Kidney glomerular epithelial cell (primary cell): ENCODE data around the gene MED9.
A peak's percentile ranks its signal among the peaks of the same experiment; 100 is the strongest.

Experiments
- DNase-seq: peaks from one replicate; lab custom pipeline; 2025; lab: John Stamatoyannopoulos, UW

MED9 gene

DNA sequence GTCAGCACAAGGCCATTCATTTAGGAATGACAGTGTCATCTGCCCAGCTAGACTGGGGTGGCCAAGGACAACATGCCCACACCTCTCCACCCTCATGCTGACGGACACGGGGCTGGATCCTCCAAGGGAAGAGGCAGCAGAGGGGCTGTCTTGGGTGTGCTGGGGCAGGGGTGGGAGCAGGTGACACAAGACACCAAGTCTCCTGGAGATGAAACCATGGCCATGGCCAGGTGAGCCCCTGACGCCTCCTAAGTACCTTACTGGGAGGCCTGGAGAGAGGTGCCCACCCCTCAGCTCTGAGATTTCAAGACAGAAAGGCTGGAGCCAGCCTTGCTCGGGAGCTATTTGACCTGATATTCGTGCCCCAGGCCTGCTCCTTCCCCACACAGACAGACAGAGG, 28.4 kb downstream of the MED9 start:
- no peak for DNase-seq

DNA sequence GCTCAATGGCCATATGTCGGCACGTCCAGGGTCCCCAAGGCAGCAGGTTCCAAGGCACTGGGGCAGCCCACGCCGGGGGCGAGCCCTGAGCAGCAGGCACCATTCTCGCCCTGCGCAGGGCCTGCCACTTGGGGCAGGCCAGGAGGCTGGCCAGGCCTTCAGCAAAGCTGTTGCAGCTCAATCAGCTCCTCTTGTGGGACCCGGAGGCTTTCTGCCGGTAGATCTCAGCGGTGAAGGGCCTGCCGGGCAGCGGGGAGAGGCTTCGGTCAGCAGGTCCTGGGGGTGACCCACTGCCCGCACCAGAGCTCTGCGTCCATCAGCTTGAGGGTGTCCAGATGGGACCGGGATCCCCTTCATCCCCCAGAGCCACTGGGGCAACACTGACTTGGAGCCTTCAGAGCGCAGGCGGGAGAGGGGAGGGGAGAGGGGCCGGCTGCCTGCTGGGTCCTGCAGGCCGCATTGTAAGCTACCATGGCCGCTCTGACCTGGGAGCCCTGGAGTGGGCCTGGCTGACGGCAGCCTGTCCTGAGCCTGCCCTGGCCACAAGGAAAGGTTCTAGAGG, 28.9 kb downstream of the MED9 start:
- DNase-seq, result no peak

DNA sequence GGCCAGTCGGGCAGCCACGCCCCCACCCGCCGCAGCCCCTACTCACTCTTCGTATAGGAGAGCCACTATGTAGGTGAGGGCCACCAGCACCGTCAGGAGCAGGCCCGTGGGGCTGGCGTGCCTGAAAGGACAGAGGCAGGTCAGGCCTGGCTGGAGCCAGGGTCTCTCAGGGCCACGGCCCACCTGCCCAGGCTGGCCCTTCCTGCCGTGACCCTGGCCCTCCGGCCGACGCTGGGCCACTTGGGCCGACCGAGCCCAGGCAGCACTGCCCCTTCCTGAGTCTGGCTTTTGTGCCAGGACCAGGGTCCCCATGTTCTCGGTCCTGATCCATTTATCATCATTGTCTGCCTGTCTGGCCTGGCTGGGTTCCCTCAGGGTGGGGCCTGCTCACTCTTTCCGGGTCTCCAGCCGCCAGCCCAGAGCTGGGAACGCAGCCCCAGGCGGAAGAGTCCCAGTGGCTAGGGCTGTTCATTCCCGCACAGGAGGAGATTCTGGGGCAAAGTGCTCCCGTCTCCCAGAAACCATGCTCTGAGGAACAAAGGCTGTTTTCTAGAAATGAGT, 29.5 kb downstream of the MED9 start:
- DNase-seq, result no peak

DNA sequence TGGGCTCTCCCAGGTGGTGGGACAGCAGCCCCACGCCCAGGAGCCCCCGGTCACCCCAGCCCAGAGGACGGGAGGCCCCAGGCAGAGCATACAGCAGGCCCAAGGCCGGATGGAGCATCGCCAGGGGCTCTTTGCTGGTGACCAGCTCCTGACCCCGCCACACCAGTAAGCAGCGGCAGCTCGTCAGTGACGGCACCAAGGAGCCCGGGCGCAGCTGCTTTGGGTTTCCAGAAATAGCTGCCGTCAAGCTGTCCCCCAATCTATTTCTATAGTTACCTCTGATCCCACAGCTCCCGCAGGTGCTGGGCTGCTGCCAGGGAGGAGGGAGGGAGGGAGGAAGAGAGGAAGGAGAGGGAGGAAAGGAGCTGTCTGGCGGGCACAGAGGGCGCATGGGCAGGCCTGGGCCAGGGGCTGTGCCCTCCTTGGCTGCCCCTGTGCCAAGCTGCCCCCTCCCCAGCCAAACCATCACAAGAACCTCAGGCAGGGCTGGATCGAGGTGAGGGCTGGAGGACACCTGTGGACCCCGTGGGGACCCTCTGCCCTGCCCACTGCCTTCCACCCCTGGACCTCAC, 30.2 kb downstream of the MED9 start:
- no peak for DNase-seq

DNA sequence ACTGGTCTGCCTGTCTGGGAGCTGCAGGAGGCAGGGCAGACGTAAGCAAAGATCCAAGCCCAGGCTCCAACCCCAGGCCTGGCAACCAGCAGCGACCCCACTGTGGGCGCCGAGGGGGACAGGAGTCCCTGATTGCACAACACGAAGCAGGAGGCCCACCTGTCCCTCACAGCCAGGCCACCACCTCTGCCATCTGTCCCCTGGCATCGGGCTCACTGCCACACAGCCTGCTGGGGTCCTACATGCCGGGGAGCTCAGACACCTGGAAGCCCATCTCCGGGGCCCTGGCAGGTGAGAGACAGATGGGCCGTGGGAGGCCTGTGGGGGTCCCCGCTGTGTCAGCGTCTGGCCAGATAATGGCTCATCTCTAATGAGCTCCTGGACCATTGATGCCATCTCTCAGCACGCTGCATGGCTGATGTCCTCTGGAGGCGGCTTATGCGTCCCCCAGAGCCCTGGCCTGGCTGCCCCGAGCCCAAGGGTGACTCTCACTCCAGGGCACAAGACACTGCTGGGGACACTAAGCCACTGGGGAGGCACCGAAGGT, 30.7 kb downstream of the MED9 start:
- DNase-seq, result no peak

DNA sequence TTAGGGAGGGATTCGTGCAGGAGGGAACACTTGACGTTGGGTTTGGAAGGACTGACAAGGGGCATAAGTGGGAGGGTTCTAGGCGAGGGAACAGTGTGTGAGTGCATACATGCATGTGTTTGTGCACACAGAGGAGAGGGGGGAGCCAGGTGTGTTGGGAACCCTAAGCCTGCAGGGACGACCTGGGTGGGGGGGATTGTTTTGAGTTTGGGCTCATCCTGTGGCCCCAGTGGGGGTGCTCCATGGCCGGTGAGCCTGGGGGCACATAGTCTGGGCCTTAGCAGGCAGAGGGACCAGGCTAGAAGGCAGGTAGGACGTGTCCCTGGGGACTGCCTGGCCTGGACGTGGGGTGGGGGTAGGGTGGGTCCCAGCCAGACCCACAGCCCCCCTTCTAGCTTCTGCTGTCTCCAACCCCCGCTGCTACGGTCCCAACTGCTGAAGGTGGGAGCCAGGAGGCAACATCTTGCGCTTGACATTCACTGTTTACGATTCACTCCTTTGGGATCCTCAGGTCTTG, 31.3 kb downstream of the MED9 start:
- DNase-seq, result no peak

DNA sequence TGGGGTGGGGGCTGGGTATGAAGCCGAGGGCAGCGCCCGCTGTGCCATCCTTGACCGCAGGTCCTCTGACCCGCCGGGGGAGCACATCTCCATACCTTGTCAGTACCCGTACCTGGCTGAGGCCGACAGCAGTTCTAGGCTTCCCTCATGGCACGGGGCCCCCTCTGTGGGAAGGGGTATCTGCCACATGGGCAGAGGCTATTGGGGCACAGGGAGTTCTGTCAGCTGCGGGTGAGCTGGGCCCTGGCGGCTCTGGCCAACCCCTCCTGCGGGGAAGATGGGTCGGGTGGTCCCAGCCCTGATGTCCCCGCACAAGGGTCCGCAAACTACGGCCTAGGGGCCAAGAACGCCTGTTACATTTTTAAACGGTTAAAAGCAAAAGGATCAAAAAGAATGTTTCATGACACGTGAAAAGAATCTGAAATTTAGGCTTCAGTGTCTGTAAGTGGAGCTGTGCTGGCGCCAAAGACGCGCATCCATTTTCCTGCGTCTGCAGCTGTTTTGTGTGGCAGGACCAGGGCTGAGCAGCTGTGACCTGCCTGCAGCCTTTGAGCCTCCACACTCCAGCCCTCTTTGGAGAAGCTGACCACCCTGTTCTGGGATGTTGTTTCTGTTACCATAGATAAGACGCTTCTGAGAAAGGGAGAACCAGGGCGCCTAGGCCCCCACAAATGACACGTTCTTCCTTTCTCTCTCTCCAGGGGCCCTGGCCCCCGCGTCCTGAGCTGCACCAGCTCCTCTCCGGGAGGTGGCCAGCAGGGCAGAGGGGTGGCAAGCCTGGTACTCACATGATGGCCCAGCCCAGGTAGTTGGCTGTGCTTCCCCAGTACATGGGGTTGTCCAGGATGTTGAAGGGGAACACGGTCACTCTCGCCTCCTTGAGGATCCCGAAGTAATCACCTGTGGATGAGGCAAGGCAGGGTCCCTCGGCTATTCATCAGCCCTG, 32.1 kb downstream of the MED9 start:
- no peak for DNase-seq

DNA sequence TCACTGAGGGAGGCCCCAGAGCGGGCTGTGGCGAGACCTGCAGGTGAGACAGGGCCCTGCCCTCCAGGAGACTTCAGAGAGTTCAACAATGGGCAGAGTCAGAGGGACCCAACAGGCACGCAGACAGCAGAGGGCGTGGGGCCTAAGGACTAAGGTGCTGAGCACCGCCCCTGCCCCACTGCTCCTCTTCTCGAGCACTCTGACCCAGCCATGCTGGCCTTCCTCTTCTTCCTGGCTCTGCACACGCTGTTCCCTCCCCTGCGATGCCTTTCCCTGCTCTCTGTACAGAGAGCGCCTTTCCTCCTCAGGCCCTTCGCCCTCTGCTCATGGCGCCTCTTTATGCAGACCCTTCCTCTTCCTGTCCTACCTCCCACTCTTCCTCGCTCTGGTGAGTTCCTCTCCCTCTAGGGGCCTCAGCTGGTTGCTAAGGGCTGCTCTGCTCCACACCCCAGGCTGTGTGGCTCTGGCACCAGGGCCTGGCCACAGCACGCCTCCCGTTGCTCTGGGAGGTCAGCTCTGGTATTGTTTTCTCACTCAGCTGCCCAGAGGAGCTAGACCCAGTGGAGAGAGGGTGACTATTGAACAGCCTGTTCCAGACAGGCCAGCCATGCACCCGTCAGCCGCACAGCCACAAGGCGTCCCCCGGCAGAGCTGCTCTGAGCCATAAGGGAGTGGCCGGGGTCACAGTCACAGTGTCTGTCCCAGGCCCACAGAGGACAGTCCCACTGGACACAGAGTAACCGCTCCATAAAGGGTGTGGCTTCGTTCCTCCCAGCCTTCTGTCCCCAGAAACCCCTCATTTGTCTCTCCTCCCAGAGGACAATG, 33.0 kb downstream of the MED9 start:
- DNase-seq, result no peak

DNA sequence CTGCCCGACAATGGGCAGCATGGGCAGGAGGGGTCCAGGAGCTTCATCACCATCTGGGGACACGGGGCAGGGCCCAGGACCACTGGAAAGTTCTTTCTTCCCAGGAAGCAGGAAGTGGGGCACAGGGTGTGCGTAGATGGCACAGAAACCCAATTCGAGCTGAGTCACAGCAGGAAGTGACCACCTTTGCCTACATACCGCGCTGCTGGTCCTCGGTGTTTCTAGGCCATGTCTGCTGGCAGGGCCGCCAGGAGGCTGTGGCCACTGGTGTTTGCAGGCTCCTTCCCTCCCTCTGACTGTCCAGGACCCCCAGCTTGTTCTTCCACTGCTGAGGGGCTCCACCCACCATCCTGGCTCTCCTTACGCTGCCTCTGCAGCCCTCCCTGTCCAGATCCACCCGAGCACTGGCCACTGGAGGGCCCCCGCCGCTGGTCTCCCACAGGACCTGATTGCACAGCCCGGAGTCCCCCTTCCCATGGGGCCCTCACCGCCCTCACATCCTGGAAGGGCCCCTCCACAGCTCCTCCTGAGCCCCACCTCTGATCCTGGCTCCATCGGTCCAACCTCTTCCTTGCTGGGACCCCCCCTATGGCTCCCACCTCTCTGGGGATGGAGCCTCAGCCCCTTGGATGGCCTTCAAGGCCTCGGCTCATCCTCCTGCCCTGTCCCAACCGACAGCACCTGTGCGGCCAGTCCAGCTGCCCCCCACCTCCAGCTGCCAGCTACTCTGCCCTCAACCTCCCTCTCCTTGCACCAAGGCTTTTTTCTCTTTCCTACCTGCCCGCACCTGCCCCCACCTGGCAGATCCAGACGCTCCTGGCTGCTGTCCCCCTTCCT, 33.9 kb downstream of the MED9 start:
- no peak for DNase-seq

DNA sequence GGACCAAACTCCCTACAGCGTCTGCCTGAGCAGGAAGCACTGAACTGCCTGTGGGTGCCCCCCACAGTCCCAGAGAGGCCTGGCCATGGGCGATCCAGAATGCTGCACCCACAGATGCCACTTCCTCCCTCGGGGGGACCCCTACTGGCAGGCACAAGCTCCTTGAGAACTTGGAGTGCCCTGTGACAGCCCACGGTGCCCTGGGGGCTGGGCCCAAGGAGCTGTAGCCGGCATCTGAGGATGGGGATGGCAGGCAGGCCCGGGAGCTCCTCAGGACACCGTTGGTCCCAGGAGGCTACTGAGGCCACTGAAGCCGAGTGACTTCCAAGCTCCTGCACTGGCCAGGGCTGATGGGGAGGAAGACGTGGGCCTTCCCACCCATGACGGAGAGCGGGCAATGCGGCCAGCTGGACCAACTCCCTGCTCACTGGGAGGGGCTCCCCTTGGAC, 34.5 kb downstream of the MED9 start:
- DNase-seq, result no peak

DNA sequence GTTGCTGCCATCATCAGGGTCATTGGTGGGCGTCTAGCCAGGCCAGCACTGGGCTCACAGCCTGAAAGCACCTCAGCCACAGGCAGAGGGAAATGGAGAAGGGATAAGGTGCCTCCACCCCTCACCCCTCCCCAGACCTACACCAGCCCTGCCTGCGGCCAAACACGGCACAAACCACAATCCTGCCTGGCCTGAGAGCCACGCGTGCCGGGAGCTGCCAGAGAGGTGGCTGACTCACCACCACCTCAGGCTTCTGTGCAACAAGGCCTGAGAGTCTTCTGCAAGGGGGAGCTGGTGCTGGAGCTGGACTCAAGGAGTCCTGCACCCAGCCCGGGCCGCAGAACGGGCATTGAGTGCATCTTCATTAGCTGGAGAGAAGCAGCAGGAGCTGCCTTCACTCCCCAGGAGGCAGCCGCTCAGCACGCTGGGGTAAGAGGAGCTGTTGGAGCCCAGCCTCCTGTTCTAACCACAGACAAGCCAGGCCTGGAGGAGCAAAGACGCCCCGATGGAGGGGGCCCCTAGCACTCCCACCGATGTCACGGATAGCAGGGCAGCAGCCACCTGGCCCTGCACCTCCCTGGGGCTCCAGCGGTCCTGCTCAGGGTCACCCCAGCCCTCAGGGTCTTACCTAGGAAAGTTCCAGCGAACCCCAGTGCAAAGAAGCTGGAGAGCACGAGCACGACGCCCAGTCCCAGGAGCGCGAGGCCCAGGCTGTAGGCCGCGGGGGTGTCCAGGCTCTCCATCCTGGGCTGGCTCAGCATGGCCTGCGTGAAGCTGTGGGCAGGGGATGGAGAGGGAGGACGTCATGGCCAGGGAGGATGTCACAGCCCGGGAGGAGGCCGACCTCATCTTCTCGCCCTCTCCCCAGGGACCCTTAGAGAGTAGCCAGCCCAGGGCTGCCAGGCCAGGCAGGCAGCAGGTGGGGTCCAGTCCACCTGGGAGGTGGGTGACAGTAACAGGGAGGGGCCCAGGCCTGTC, 35.4 kb downstream of the MED9 start:
- peak; percentile 6 for DNase-seq

DNA sequence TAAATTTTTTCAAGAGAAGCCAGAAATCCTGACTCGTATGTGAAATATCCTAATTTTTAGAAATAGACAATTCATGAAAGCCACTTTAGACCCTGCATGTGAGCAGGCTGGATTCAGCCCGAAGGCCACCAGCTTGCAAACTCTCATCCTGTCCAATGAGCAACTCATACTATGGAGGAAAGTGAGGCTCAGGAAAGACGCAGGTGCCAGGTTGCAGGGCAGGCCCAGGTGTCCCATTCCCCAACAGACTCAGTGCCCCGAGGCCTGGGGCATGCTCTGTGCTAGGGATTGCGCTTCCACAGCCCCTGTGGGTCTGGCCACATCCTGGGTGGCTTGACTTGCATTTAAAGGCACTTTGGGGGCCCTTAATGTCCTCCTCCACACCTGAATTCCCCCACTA, 36.1 kb downstream of the MED9 start:
- no peak for DNase-seq

DNA sequence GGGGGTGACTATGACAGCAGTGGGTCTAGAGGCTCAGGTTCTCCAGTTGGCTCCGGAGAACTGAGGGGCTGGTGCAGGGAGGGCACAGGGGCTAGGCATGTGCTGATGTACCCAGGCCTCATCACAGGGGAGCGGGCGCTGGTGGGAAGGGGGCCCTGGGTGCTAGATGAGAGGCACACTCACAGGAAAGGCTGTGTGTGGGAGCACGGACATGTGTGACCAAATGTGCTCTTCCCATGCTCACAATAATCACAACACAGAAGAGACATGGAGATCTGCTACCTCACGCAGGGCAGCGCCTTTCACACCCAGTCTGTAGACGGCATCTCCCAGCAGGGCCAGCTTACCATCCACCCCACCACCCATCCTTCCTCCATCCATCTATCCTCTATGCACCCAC, 36.8 kb downstream of the MED9 start:
- no peak for DNase-seq

DNA sequence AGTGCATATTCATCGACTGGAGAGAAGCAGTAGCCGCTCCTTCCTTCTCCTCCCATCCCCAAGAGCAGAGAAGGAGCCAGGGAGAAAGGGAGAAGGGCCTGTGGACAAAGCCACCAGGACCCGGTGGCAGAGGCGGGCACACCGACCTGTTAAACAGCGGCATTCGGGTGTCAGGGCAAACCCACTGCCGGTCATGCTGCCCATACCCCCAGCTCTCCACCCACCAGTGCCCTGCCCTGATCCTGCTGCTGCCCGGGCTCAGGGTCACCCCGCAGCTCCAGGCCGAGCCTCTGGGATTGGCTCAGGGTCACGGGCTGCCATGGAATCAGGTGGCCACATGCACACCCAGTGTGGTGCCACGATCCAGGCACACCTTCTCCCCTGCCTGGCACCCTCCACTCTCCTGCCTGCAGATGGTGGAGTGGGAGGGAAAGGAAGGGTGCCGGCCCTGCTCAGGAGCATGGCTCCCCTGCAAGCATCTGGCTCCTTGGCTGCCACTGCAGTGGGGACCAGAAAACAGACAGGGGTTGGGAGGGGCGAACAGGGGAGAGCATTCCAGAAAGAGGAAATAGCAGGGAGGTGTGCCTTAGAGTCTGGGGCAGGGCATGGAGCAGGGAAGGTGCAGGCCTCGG, 37.7 kb downstream of the MED9 start:
- DNase-seq, result no peak

DNA sequence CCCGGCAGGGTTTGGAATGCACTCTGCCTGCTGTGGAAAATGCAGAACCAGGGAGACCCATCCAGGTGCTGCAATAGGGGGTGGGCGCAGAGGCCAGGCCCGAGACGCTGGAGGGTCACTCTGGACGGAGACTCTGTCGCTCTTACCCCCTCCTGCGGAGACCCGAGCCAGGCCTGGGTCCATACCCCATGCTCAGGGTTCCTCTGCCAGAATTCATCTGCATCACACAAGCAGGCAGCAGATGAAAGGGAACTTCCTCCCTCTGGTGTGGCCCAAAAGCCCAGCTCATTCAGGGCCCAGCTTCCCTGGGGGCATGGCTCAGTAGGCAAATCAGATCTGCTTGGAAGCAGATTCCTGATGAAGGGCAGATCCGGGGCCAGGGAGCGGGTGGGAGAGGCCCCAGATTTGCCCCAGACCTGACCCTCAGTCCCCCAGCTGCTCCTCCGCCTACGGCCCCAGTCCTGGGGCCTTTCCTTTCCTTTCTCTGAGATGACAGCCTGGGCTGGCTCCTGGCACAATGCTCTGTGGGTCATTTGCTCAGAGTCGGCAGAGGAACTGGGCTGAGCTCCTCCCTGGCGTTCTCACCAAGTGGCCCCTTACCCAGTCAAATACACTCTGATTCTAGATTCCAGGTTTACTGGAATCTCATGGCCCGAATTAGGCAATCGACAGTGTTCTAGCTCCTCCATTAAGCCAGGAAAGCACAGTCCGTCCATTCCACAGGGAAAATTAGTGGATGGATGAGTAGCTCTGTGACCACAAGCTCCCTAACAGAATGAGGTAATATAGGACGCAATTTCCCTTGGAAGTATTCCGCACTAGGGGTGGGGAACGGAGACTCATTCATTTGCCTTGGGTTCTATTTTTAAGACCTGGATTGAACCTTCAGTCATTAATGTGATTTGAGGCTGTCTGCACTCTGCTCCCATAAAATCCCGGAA, 38.5 kb downstream of the MED9 start:
- DNase-seq, result no peak

DNA sequence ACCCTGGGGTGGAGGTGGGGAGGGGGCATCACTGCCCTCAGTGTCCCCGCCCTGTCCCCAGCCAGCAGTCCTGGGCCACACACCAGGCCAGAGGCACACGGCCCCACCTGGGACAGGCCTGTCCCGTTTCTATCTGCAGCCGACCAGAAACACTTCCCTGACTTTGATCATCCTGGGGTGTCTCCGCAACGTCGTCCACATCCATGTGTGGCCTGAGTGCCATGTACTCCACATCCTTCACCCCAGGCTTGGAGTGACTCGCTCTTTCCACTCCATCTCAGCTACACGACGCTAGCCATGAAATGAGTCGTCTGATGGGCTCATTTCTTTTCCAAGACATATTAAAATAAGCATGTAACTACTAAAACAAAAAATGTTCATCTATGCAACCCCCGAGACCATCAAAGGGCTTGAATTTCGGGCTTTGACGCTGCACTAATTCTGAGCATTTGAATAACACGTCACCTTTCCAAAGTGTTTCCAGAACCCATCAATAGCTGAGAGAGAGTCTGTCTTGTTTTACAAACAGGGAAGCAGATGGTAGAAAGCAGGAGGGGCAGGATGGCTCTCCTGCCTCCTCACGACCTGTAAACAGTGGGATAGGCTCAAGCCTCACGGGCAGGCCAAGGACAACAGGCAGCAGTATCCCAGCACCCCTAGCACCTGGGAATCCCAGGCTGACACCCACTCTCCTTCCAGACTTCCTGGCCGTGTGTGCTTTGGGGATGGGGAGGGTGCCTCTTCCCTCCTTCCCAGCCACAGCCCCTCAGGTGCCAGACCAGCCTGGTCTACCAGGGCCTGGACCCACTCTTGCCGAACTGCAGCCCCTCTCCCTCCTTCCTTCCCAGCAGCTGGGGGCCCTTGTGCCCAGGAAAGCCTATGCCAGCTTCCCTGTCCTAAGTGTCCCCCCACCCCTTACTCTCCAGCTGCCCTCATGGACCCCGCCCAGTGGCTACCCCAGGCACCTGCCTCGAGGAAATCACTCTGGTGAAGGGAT, 39.4 kb downstream of the MED9 start:
- DNase-seq, result no peak
